Dermis microvascular lymphatic vessel endothelial cell (primary cell): ENCODE results near the gene CYB561D1. TPM values are rescaled to one million over a fixed set of nuclear protein-coding genes. Genes with fewer than 3 reads are reported as not detected.

Experiments
- DNase-seq, 2 donors: peaks; one replicate each; pipeline versions ENCODE4 v3.0.0 to v3.0.0-alpha.2; 2010; ENCODE audit warnings: low read depth in 2 of 2
- total RNA-seq: library from RNA; depleted of rRNA; stranded (reverse); fragments of >200 nt; gene quantifications from 2 replicates; pipeline ENCODE4 v1.2.1, GENCODE V29; 2014

The CYB561D1 gene
- total RNA-seq, 1 donor from 2014 or later, result 3.1 TPM

DNA sequence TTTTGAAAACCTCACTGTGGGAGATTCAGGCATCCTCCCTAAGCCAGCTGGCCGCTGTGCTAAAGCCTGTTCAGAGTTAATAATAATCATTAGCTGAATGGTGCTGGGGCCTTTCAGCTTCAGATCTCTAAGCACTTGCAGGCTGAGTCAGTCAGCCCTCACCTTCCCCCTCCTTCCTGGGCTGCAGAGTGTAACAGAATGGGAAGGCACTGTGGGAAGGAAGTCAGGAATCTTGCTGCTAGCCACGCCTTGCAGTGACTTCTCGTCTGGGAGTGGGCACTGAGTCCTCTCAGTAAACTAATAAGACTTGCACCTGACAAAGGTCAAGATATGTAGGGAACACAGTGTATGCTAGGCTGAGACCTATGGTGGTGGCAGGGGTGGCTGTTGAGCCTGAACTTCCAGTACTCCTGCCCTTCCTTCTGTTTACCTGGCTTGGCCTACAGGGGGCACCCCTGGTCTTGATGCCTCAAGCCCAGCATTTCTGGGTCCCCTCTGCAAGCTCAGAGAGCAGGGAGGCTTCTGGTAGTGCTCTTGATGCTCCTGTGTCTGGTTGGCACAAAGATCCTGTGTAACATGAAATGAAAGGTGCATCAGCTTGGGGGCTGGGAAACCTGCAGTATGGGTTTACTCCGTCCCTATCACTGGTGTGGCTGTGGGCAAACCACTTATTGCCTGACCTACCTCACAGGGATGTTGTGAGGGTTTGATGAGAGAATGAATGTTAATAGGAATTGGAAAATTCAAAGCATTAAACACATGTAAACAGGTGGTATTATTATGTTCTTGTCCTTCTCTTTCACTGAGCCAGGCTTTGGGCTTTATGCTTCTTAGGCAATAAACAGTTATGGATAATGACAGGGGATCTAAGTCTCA, 6.0 kb downstream of the CYB561D1 start:
- peak in 1 of 2 donors; percentile 44 for DNase-seq

GRCh38 chr1:109500941-109501381, 7.1 kb downstream of the CYB561D1 start:
- no peak for DNase-seq

- DNase-seq, result no peak
Observed at GRCh38 chr1:109501644-109502363, 7.9 kb downstream of the CYB561D1 start.

DNA sequence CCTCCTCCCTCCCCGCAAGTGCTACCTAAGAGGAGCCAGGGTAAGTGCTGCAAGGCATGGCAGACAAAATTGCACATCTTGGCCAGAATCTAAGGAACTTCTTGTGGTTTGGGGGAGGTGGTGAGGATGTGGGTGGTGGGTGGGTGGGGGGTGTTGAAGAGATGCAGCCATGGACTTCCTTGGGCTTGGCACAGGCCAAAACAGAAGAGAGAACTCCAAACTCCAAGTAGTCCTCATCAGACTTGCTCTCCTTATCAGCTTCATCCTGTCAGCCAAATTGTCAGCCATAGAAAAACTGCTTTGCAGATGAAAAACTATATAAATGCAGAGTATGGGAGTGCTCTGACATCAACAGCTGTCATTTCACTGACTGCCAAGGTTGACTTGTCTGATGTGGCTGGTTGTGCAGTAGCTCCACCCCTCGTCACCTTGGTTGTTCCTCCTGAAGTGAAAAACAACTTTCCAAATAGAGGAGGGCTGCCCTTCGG, 8.5 kb downstream of the CYB561D1 start:
- DNase-seq, result no peak

- DNase-seq, result no peak
Observed at GRCh38 chr1:109503935-109504334, 10.0 kb downstream of the CYB561D1 start.

DNA sequence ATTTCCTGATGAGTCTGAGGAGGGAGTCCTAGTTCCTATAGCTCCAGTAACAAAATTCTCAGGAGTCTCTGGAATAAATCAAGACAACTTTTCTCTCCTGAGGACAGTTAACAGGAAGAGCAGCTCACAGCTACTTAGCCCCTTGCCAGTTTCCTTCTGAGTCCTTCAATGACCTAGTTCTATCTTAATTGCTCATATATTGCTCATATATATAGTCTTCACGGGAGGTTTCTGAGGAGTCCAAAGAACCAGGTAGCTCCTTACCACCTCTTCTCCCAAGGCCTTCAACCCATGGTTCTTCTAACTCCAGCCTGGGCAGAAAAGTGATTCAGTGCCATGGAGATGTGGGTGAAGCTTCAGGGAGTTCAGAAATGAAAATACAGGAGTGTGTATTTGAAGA, 11.1 kb downstream of the CYB561D1 start:
- DNase-seq, result no peak

DNA sequence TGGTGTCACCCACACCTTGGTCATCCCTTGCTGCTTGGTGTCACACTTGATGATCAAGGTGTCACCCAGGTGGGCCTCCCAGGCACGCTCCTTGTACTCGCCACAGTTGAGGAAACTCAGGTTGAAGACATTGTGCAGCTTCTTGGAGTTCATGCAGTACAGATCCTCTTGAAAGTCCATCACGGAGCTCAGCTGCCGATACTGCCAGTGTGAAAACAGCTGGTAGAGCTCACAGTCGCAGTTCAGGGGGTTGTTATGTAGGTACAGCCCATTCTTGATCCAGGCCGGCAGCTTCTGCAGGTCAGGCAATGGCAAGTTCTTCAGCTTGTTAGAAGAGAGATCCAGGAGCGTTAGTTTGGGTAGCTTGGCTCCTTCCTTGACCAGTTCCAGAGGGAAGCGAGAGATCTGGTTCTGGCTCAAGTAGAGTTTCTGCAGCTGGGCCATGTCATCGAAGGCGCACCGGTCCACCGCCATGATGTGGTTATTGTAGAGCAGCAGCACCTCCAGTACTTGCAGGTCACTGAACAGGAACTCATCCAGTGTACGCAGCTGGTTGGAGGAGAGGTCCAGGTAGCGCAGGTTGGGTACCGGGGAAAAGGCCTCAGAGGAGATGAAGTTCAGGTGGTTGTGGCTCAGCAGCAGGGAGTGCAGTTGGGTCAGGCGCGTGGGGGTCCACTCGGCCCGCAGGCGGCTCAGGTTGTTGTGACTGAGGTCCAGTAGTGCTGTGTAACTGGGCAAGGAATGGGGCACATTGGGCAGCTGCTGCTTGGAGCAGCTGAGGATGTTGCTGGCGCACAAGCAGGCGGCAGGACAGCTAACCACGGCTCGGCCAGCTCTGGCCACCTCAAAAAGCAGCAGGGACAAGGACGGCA, 14.3 kb downstream of the CYB561D1 start:
- DNase-seq, result no peak

GRCh38 chr1:109508873-109509175, 14.9 kb downstream of the CYB561D1 start:
- DNase-seq, result no peak

GRCh38 chr1:109509176-109510134, 15.6 kb downstream of the CYB561D1 start, which contains the start of gene AMIGO1:
Gene AMIGO1, minus strand, starts transcription at chr1:109509727. Its CDS starts 815 bp downstream, at chr1:109508912.
- peak in 1 of 2 donors; percentile 65 for DNase-seq

DNA sequence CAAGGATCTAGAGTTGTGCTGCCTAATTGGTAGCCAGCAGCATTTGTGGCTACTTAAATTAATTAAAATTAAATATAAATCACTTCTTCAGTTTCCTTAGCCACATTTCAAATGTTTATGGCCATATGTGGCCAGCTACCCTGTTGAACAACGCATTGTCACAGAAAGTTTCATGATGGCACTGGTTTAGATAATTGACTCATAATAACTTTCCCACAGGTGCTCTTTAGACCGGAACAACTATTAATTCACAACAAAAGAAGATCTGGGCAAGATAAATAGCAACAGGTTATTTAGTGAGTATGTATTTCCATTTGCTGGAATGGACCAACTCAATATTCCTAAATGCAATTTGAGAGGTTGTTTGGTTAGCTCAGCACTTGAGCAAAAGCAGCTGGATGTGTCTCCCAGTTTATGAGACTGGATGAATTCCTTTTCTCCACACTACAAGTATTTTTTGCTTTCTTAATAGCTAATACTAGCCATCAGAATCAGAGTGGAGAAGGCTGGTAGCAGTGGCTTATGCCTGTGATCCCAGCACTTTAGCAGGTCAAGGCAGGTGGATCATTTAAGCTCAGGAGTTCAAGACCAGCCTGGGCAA, 19.3 kb downstream of the CYB561D1 start:
- no peak for DNase-seq

GRCh38 chr1:109514846-109515245, 21.0 kb downstream of the CYB561D1 start:
- DNase-seq, result no peak

DNA sequence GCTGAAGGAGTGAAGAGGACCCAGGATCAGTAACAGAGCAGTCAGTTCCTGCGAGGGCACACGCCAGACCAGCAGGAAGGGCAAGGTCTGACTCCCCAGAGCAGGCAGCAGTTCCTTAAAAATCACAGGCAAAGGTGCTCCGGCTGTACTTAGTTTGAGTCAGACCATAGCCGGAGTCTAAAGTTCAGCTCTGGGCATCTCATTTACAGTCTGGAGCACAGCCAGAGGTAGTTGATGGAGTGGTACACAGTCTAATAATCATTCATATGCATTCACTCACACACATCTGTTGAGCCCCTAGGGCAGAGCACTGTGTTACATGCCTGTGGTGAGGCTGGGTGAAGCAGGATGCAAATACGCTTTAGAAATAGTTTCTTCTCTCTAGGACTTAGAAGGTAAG, 23.0 kb downstream of the CYB561D1 start:
- DNase-seq, result no peak

DNA sequence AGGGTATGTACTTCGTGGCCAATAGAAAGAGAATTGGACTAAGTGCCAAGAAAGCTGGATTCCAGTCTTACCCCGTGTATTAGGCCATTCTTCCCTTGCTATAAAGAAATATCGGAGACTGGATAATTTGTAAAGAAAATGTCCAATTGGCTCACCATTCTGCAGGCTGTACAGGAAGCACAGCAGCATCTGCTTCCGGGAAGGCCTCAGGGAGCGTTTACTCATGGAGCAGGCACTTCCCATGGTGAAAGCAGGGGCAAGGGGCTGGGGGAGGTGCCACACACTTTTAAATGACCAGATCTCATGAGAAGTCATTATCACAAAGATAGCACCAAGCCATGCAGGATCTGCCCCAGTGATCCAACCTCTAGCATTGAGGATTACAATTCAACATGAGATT, 23.4 kb downstream of the CYB561D1 start:
- DNase-seq, result no peak

- DNase-seq, result no peak
Observed at GRCh38 chr1:109521002-109521951, 27.4 kb downstream of the CYB561D1 start.

DNA sequence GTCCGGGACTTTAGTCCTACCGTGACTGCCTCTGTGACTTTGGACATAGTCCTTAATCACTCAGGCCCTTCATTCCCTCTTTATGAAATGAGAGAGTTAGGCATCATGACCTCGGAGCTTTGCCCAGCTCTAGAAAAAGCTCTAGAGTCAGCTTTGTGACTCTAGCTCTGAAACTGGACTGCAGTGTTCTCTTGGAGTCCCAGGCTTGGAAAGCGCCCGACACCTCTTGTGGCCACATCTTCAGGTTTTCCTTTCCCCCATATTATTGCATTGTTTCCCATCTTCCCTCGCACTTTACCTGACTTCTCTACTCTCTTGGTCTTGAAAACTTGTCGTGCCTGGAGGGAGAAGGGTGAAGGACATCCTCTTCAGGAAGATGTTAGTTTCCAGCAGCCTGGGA, 28.1 kb downstream of the CYB561D1 start:
- no peak for DNase-seq

- no peak for DNase-seq
Observed at GRCh38 chr1:109523706-109524105, 29.8 kb downstream of the CYB561D1 start.

- no peak for DNase-seq
Observed at GRCh38 chr1:109527098-109527811, 33.4 kb downstream of the CYB561D1 start.
